GM21529 (cell line): ENCODE measurements around the gene ARL8B.
"Not testable (repeated sequence)": the region's sequence is repeated elsewhere in the genome, so short reads cannot be mapped to it uniquely, and the experiment has no call there.

ENCODE experiments used
- ATAC-seq: cut with Tn5 transposase; IDR thresholded peaks from one replicate; pipeline ENCODE4 v1.9.1; 2021; ENCODE audit not compliant: unreplicated experiment

The ARL8B gene

GRCh38 chr3:5144316-5144994 lies 22.4 kb downstream of the ARL8B start:
- no peak for ATAC-seq

GRCh38 chr3:5145120-5145519 lies 23.0 kb downstream of the ARL8B start:
- ATAC-seq: no peak

GRCh38 chr3:5147152-5147551 lies 25.1 kb downstream of the ARL8B start:
- not testable (repeated sequence) for ATAC-seq

- no peak for ATAC-seq
Measured at GRCh38 chr3:5149306-5149880, 27.3 kb downstream of the ARL8B start.

- peak; percentile 72 for ATAC-seq
Measured at GRCh38 chr3:5151586-5151985, 29.5 kb downstream of the ARL8B start.

- ATAC-seq: no peak
Measured at GRCh38 chr3:5153074-5153473, 31.0 kb downstream of the ARL8B start.

GRCh38 chr3:5155241-5155640 lies 33.1 kb downstream of the ARL8B start:
- ATAC-seq: no peak

- ATAC-seq: no peak
Measured at GRCh38 chr3:5160321-5160720, 38.2 kb downstream of the ARL8B start.

- no peak for ATAC-seq
Measured at GRCh38 chr3:5160940-5161858, 39.1 kb downstream of the ARL8B start.

- ATAC-seq: no peak
Measured at GRCh38 chr3:5162102-5162501, 40.0 kb downstream of the ARL8B start.

GRCh38 chr3:5165698-5166097 lies 43.6 kb downstream of the ARL8B start:
- ATAC-seq: no peak

- ATAC-seq: no peak
Measured at GRCh38 chr3:5166846-5167245, 44.8 kb downstream of the ARL8B start.

GRCh38 chr3:5168110-5168509 lies 46.0 kb downstream of the ARL8B start:
- no peak for ATAC-seq

GRCh38 chr3:5169807-5170206 lies 47.7 kb downstream of the ARL8B start:
- no peak for ATAC-seq

GRCh38 chr3:5170975-5171374 lies 48.9 kb downstream of the ARL8B start:
- ATAC-seq: no peak

- no peak for ATAC-seq
Measured at GRCh38 chr3:5172018-5172417, 49.9 kb downstream of the ARL8B start.

- ATAC-seq: not testable (repeated sequence)
Measured at GRCh38 chr3:5179036-5179435, 56.9 kb downstream of the ARL8B start.

GRCh38 chr3:5181469-5182141 lies 59.5 kb downstream of the ARL8B start:
- ATAC-seq: peak; percentile 72

GRCh38 chr3:5183714-5184113 lies 61.6 kb downstream of the ARL8B start:
- ATAC-seq: not testable (repeated sequence)

- no peak for ATAC-seq
Measured at GRCh38 chr3:5184499-5184898, 62.4 kb downstream of the ARL8B start.

- no peak for ATAC-seq
Measured at GRCh38 chr3:5185093-5185673, 63.1 kb downstream of the ARL8B start.
